SK-N-SH treated with all-trans-retinoic acid at 6 μM for 48 hours (cell line): ENCODE measurements around the gene VCAN.
A peak's percentile ranks its signal among the peaks of the same experiment; 100 is the strongest.

Experiments
- ATAC-seq: fragments of 200-7000 bp; cut with Tn5 transposase; 3 replicates; pipeline ENCODE4 v1.9.1; 2020; ENCODE audit warnings: mild to moderate bottlenecking, moderate library complexity
- ARNTL ChIP-seq: fragments of 450-650 bp; formaldehyde crosslinking; IDR thresholded peaks from 2 replicates; pipeline ENCODE4 v1.5.0; 2020; ENCODE audit warnings: low read depth, mild to moderate bottlenecking, moderate library complexity, borderline replicate concordance
- BACH2 ChIP-seq: fragments of 250-450 bp; sonication (Bioruptor Pico); IDR thresholded peaks from 2 replicates; pipeline ENCODE4 v1.9.0; 2021; ENCODE audit warnings: mild to moderate bottlenecking, borderline replicate concordance
- CREB5 ChIP-seq: fragments of 250-450 bp; sonication (Bioruptor Pico); IDR thresholded peaks from 2 replicates; pipeline ENCODE4 v1.5.1; 2020; ENCODE audit warnings: low read depth, mild to moderate bottlenecking, moderate library complexity
- CSDC2 ChIP-seq: fragments of 250-450 bp; sonication (Bioruptor Pico); IDR thresholded peaks from 2 replicates; pipeline ENCODE4 v1.5.0; 2020; ENCODE audit warnings: mild to moderate bottlenecking, moderate library complexity
- CSRNP3 ChIP-seq: fragments of 250-450 bp; sonication (Bioruptor Pico); IDR thresholded peaks from 2 replicates; pipeline ENCODE4 v1.5.1; 2021; ENCODE audit warnings: mild to moderate bottlenecking, moderate library complexity
- ESRRG ChIP-seq: fragments of 250-450 bp; sonication (Bioruptor Pico); IDR thresholded peaks from 2 replicates; pipeline ENCODE4 v1.6.1; 2021; ENCODE audit warnings: mild to moderate bottlenecking
- GLIS3 ChIP-seq: fragments of 250-450 bp; sonication (Bioruptor Pico); IDR thresholded peaks from 2 replicates; pipeline ENCODE4 v1.5.0; 2020; ENCODE audit warnings: mild to moderate bottlenecking, moderate library complexity
- ISL1 ChIP-seq: fragments of 250-450 bp; sonication (Bioruptor Pico); IDR thresholded peaks from 2 replicates; pipeline ENCODE4 v2.1.2; 2022; ENCODE audit warnings: mild to moderate bottlenecking, moderate library complexity
- OSR1 ChIP-seq: fragments of 250-450 bp; sonication (Bioruptor Pico); IDR thresholded peaks from 2 replicates; pipeline ENCODE4 v1.8.0; 2022; ENCODE audit warnings: moderate library complexity, mild to moderate bottlenecking, inconsistent platforms
- POU6F1 ChIP-seq: fragments of 250-450 bp; sonication (Bioruptor Pico); IDR thresholded peaks from 2 replicates; pipeline ENCODE4 v1.8.0; 2021; ENCODE audit warnings: low read depth, mild to moderate bottlenecking, moderate library complexity, borderline replicate concordance
- PPARA ChIP-seq: fragments of 250-450 bp; sonication (Bioruptor Pico); IDR thresholded peaks from 2 replicates; pipeline ENCODE4 v1.5.0; 2020; ENCODE audit warnings: mild to moderate bottlenecking, borderline replicate concordance
- RARB ChIP-seq: fragments of 250-450 bp; sonication (Bioruptor Pico); IDR thresholded peaks from 2 replicates; pipeline ENCODE4 v1.8.0; 2021; ENCODE audit warnings: mild to moderate bottlenecking, moderate library complexity
- SNAI2 ChIP-seq: fragments of 250-450 bp; sonication (Bioruptor Pico); IDR thresholded peaks from 2 replicates; pipeline ENCODE4 v1.5.0; 2020; ENCODE audit warnings: mild to moderate bottlenecking, moderate library complexity
- TCF4 ChIP-seq: fragments of 250-450 bp; sonication (Bioruptor Pico); IDR thresholded peaks from 2 replicates; pipeline ENCODE4 v1.8.0; 2021; ENCODE audit warnings: mild to moderate bottlenecking, moderate library complexity, borderline replicate concordance
- TOX ChIP-seq: fragments of 250-450 bp; sonication (Bioruptor Pico); IDR thresholded peaks from 2 replicates; pipeline ENCODE4 v1.8.0; 2021; ENCODE audit warnings: mild to moderate bottlenecking, moderate library complexity, borderline replicate concordance
- ZFP30 ChIP-seq: fragments of 450-650 bp; formaldehyde crosslinking; IDR thresholded peaks from 2 replicates; pipeline ENCODE4 v1.5.0; 2022; ENCODE audit warnings: mild to moderate bottlenecking, moderate library complexity
- ZNF565 ChIP-seq: fragments of 450-650 bp; formaldehyde crosslinking; conservative IDR thresholded peaks from 2 replicates; pipeline ENCODE4 v1.5.0; 2020; ENCODE audit warnings: low read depth, mild to moderate bottlenecking, moderate library complexity
- ZNF70 ChIP-seq: fragments of 450-650 bp; formaldehyde crosslinking; IDR thresholded peaks from 2 replicates; pipeline ENCODE4 v1.5.0; 2020; ENCODE audit warnings: mild to moderate bottlenecking, moderate library complexity
- TF ChIP-seq, protein P1 (sequence below): fragments of 250-450 bp; sonication (Bioruptor Pico); IDR thresholded peaks from 2 replicates; pipeline ENCODE4 v1.5.0; 2020; ENCODE audit warnings: mild to moderate bottlenecking, moderate library complexity

The VCAN gene

DNA sequence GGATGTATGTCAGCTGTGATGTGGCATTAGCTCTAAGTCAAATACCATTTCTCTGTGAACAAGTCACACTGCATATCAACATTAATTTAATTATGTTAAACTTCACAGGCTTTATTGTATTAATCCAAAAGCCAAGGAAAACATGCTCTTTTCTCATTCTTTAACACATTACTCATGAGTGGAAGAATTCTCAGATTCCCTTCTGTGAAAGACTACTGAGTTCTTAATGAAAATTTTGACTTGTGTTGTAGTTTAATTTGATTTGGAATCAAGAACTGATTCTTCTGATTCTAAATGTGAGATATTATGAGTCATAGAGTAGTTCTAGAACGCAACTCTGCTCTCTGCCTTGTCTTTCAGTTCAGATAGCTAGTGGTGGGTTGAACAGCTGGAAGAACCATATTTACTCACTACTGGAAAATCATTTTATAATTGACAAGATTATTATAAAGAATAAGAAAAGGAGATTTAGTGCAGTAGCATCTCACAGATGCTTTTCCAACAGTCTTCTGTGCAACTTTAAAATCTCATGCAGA is 90.6 kb downstream of the VCAN start:
- peak; percentile 30 for TF ChIP-seq ISL1 (CRISPR knock-in tag)
- TF ChIP-seq OSR1, result no peak
- TF ChIP-seq PPARA (CRISPR knock-in tag), result no peak
- no peak for TF ChIP-seq ARNTL (CRISPR knock-in tag)
- peak; percentile 23; the same call in 2 of the 3 replicates for ATAC-seq

DNA sequence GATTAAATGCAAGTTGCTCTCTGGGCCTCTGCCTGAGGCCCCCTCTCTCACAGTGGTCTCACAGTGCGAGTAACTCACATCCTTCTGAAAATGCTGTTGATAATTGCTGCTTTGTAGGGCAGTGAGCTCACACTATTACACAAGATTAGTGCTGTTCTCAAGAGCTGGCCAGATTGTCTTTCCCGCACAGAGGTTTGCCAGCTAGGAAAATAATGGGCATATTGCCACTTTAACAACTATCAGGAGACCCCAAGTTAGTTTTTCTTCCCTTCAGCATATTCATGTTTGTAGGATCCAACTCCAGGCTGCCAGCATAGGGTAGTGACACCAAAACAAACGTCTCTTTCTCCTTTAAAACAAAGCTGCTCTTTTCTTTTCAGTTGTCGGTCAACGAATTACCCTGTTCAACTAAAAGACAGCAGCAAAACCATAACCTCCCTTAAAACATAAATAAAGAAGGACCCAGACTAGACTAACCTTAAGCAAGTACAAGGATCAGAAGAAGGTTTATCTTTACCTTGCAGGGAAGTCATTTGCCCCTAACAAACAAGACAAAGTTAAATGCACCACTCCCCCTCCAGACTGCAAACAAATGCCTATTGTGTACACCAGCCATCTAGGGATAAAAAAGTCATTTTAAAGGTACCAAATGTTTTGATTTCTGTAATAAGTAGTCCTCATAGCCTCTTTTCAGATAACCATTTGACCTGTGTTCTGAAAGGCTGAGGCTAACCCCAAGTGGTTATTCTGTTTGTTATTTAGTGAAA is 91.4 kb downstream of the VCAN start:
- ATAC-seq, result no peak

GRCh38 chr5:83563631-83564030 is 92.1 kb downstream of the VCAN start:
- ATAC-seq, result no peak
- TF ChIP-seq TOX (CRISPR knock-in tag), result no peak
- TF ChIP-seq ZFP30 (CRISPR knock-in tag), result no peak
- TF ChIP-seq, protein P1, sequence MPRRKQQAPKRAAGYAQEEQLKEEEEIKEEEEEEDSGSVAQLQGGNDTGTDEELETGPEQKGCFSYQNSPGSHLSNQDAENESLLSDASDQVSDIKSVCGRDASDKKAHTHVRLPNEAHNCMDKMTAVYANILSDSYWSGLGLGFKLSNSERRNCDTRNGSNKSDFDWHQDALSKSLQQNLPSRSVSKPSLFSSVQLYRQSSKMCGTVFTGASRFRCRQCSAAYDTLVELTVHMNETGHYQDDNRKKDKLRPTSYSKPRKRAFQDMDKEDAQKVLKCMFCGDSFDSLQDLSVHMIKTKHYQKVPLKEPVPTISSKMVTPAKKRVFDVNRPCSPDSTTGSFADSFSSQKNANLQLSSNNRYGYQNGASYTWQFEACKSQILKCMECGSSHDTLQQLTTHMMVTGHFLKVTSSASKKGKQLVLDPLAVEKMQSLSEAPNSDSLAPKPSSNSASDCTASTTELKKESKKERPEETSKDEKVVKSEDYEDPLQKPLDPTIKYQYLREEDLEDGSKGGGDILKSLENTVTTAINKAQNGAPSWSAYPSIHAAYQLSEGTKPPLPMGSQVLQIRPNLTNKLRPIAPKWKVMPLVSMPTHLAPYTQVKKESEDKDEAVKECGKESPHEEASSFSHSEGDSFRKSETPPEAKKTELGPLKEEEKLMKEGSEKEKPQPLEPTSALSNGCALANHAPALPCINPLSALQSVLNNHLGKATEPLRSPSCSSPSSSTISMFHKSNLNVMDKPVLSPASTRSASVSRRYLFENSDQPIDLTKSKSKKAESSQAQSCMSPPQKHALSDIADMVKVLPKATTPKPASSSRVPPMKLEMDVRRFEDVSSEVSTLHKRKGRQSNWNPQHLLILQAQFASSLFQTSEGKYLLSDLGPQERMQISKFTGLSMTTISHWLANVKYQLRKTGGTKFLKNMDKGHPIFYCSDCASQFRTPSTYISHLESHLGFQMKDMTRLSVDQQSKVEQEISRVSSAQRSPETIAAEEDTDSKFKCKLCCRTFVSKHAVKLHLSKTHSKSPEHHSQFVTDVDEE (CRISPR knock-in tag), result no peak
- no peak for TF ChIP-seq GLIS3 (CRISPR knock-in tag)
- TF ChIP-seq BACH2 (CRISPR knock-in tag), result no peak
- TF ChIP-seq CREB5, result no peak
- TF ChIP-seq SNAI2 (CRISPR knock-in tag), result no peak
- TF ChIP-seq ZNF565 (CRISPR knock-in tag), result no peak
- TF ChIP-seq ISL1 (CRISPR knock-in tag), result no peak
- no peak for TF ChIP-seq ARNTL (CRISPR knock-in tag)
- no peak for TF ChIP-seq ESRRG
- TF ChIP-seq CSRNP3, result no peak
- no peak for TF ChIP-seq PPARA (CRISPR knock-in tag)
- no peak for TF ChIP-seq CSDC2 (CRISPR knock-in tag)
- TF ChIP-seq ZNF70 (CRISPR knock-in tag), result no peak
- no peak for TF ChIP-seq RARB (CRISPR knock-in tag)
- TF ChIP-seq POU6F1 (CRISPR knock-in tag), result no peak
- TF ChIP-seq TCF4 (CRISPR knock-in tag), result no peak

More for the DNA sequence above, 91.4 kb downstream of the VCAN start:
- TF ChIP-seq ISL1 (CRISPR knock-in tag) (no peak), CSRNP3 (no peak)
- TF ChIP-seq, protein P1 (CRISPR knock-in tag), result no peak
